Activated naive CD4-positive, alpha-beta T cell treated with anti-CD3 and anti-CD28 coated beads, Interleukin-2, amount 10 ng/mL, durations not matched to agents 7 days and 5 days (primary cell): ENCODE results near the gene CXCL16.
A peak's percentile ranks its signal among the peaks of the same experiment; 100 is the strongest.
"Not testable (repeated sequence)": the region's sequence is repeated elsewhere in the genome, so short reads cannot be mapped to it uniquely, and the experiment has no call there.

Experiments
- CTCF ChIA-PET: fragments of 350-600 bp; sonication (Branson Sonifier 250); formaldehyde crosslinking; loops from one replicate; lab custom pipeline; 2021; ENCODE audit warnings: antibody characterized with exemption; lab: Charles Lee
- DNase-seq: peaks from one replicate; pipeline ENCODE4 v3.0.0-alpha.2; 2020
- H3K27ac Mint-ChIP-seq: one replicate; pipeline ENCODE4 v1.8.0; 2021; ENCODE audit warnings: mild to moderate bottlenecking, moderate library complexity, mixed read lengths
- H3K27me3 Mint-ChIP-seq: one replicate; pipeline ENCODE4 v1.8.0; 2021; ENCODE audit warnings: mild to moderate bottlenecking, mixed read lengths
- H3K36me3 Mint-ChIP-seq: one replicate; pipeline ENCODE4 v1.8.0; 2021; ENCODE audit warnings: mixed read lengths
- H3K4me1 Mint-ChIP-seq: one replicate; pipeline ENCODE4 v1.8.0; 2021; ENCODE audit warnings: mixed read lengths
- H3K4me3 Mint-ChIP-seq: one replicate; pipeline ENCODE4 v1.8.0; 2021; ENCODE audit warnings: mild to moderate bottlenecking, moderate library complexity, mixed read lengths
- H3K9me3 Mint-ChIP-seq: one replicate; pipeline ENCODE4 v1.8.0; 2021; ENCODE audit warnings: mixed read lengths

CXCL16 gene

GRCh38 chr17:4722678-4723240 lies 17.0 kb downstream of the CXCL16 start:
- H3K36me3 Mint-ChIP-seq = peaks cover 37% of the 10 kb centered on the region
- DNase-seq = no peak
- H3K27ac Mint-ChIP-seq = no peak overlapping the region
- no peaks in the 10 kb centered on the region for H3K27me3 Mint-ChIP-seq
- H3K4me1 Mint-ChIP-seq = peaks cover 18% of the 10 kb centered on the region
- CTCF ChIA-PET = no interaction called here
- H3K9me3 Mint-ChIP-seq = no peaks in the 10 kb centered on the region
- H3K4me3 Mint-ChIP-seq = no peak overlapping the region

- H3K27ac Mint-ChIP-seq = peak overlapping the region; percentile 66
- H3K27me3 Mint-ChIP-seq = no peaks in the 10 kb centered on the region
- H3K9me3 Mint-ChIP-seq = no peaks in the 10 kb centered on the region
- DNase-seq = no peak
- CTCF ChIA-PET = no interaction called here
- H3K4me1 Mint-ChIP-seq = peaks cover 29% of the 10 kb centered on the region
- no peak overlapping the region for H3K4me3 Mint-ChIP-seq
- H3K36me3 Mint-ChIP-seq = peaks cover 49% of the 10 kb centered on the region
These were observed 18.3 kb downstream of the CXCL16 start for GRCh38 chr17:4721203-4722135.

- CTCF ChIA-PET = no interaction called here
- Mint-ChIP-seq H3K9me3 (no peaks in the 10 kb centered on the region), H3K27ac (peak overlapping the region; percentile 19), H3K27me3 (no peaks in the 10 kb centered on the region), H3K36me3 (peaks cover 52% of the 10 kb centered on the region), H3K4me3 (no peak overlapping the region), H3K4me1 (peaks cover 31% of the 10 kb centered on the region)
- no peak for DNase-seq
These were observed 18.9 kb downstream of the CXCL16 start for GRCh38 chr17:4720787-4721186.

GRCh38 chr17:4719684-4720221 lies 20.0 kb downstream of the CXCL16 start:
- peaks cover 62% of the 10 kb centered on the region for H3K36me3 Mint-ChIP-seq
- H3K9me3 Mint-ChIP-seq = no peaks in the 10 kb centered on the region
- no peak overlapping the region for H3K4me3 Mint-ChIP-seq
- H3K4me1 Mint-ChIP-seq = peaks cover 39% of the 10 kb centered on the region
- CTCF ChIA-PET = no interaction called here
- no peak for DNase-seq
- H3K27ac Mint-ChIP-seq = peak overlapping the region; percentile 52
- no peaks in the 10 kb centered on the region for H3K27me3 Mint-ChIP-seq

GRCh38 chr17:4719146-4719545 lies 20.6 kb downstream of the CXCL16 start:
- no peak overlapping the region for H3K27ac Mint-ChIP-seq
- H3K9me3 Mint-ChIP-seq = no peaks in the 10 kb centered on the region
- CTCF ChIA-PET = no interaction called here
- peaks cover 42% of the 10 kb centered on the region for H3K4me1 Mint-ChIP-seq
- H3K4me3 Mint-ChIP-seq = no peak overlapping the region
- H3K36me3 Mint-ChIP-seq = peaks cover 62% of the 10 kb centered on the region
- DNase-seq = no peak
- no peaks in the 10 kb centered on the region for H3K27me3 Mint-ChIP-seq

GRCh38 chr17:4718276-4718675 lies 21.5 kb downstream of the CXCL16 start:
- Mint-ChIP-seq H3K9me3 (no peaks in the 10 kb centered on the region), H3K4me1 (peaks cover 50% of the 10 kb centered on the region), H3K4me3 (no peak overlapping the region), H3K36me3 (peaks cover 62% of the 10 kb centered on the region), H3K27ac (peak overlapping the region; percentile 50), H3K27me3 (no peaks in the 10 kb centered on the region)
- CTCF ChIA-PET = no interaction called here
- DNase-seq = no peak

- CTCF ChIA-PET = no interaction called here
- H3K4me1 Mint-ChIP-seq = peaks cover 55% of the 10 kb centered on the region
- H3K9me3 Mint-ChIP-seq = no peaks in the 10 kb centered on the region
- H3K4me3 Mint-ChIP-seq = no peak overlapping the region
- no peak for DNase-seq
- H3K27ac Mint-ChIP-seq = peak overlapping the region; percentile 37
- peaks cover 62% of the 10 kb centered on the region for H3K36me3 Mint-ChIP-seq
- H3K27me3 Mint-ChIP-seq = no peaks in the 10 kb centered on the region
These were observed 21.9 kb downstream of the CXCL16 start for GRCh38 chr17:4717791-4718190.

- CTCF ChIA-PET = interaction anchor here (1.6 kb wide), 1 partner anchor 13 kb away, joined by 4 read pairs; no protein-coding TSS in a partner anchor
- peaks cover 71% of the 10 kb centered on the region for H3K4me1 Mint-ChIP-seq
- H3K36me3 Mint-ChIP-seq = peaks cover 67% of the 10 kb centered on the region
- peak overlapping the region; percentile 92 for H3K27ac Mint-ChIP-seq
- peak overlapping the region; percentile 68 for H3K4me3 Mint-ChIP-seq
- no peaks in the 10 kb centered on the region for H3K9me3 Mint-ChIP-seq
- DNase-seq = no peak
- H3K27me3 Mint-ChIP-seq = no peaks in the 10 kb centered on the region
These were observed 23.6 kb downstream of the CXCL16 start for GRCh38 chr17:4716081-4716480.

GRCh38 chr17:4715063-4715744 lies 24.5 kb downstream of the CXCL16 start:
- Mint-ChIP-seq H3K27me3 (no peaks in the 10 kb centered on the region), H3K36me3 (peaks cover 60% of the 10 kb centered on the region), H3K4me3 (peak overlapping the region; percentile 68), H3K27ac (peak overlapping the region; percentile 92), H3K9me3 (no peaks in the 10 kb centered on the region), H3K4me1 (peaks cover 68% of the 10 kb centered on the region)
- CTCF ChIA-PET = interaction anchor here (0.6 to 1.6 kb wide), 3 partner anchors 14 to 249 kb away, joined by 3 to 4 read pairs (median 4); no protein-coding TSS in a partner anchor
- DNase-seq = peak; percentile 74

- Mint-ChIP-seq H3K4me1 (peaks cover 70% of the 10 kb centered on the region), H3K36me3 (peaks cover 56% of the 10 kb centered on the region), H3K27ac (peak overlapping the region; percentile 92), H3K4me3 (peak overlapping the region; percentile 68)
- not testable (repeated sequence) for H3K27me3 Mint-ChIP-seq, H3K9me3 Mint-ChIP-seq, DNase-seq
- CTCF ChIA-PET = interaction anchor here (1.0 to 1.6 kb wide), 3 partner anchors 12 to 16 kb away, joined by 4 read pairs; no protein-coding TSS in a partner anchor
These were observed 25.2 kb downstream of the CXCL16 start for GRCh38 chr17:4714340-4715062.

- peak overlapping the region; percentile 99 for H3K27ac Mint-ChIP-seq
- H3K36me3 Mint-ChIP-seq = peaks cover 39% of the 10 kb centered on the region
- peak overlapping the region; percentile 98 for H3K4me3 Mint-ChIP-seq
- no peaks in the 10 kb centered on the region for H3K27me3 Mint-ChIP-seq
- no peaks in the 10 kb centered on the region for H3K9me3 Mint-ChIP-seq
- peaks cover 71% of the 10 kb centered on the region for H3K4me1 Mint-ChIP-seq
- CTCF ChIA-PET = interaction anchor here (1.1 to 1.3 kb wide), 2 partner anchors 20 to 78 kb away, joined by 3 to 4 read pairs; no protein-coding TSS in a partner anchor
- DNase-seq = no peak
These were observed 27.2 kb downstream of the CXCL16 start for GRCh38 chr17:4712526-4712925.

- no peak for DNase-seq
- Mint-ChIP-seq H3K4me1 (peaks cover 63% of the 10 kb centered on the region), H3K4me3 (peak overlapping the region; percentile 98), H3K27ac (peak overlapping the region; percentile 99), H3K9me3 (no peaks in the 10 kb centered on the region), H3K36me3 (peaks cover 33% of the 10 kb centered on the region), H3K27me3 (no peaks in the 10 kb centered on the region)
- CTCF ChIA-PET = interaction anchor here (1.1 to 1.3 kb wide), 2 partner anchors 20 to 78 kb away, joined by 3 to 4 read pairs; no protein-coding TSS in a partner anchor
These were observed 28.0 kb downstream of the CXCL16 start for GRCh38 chr17:4711661-4712181.
